HG02623 (cell line): ENCODE measurements around the gene ACADL.
"Not testable (repeated sequence)": the region's sequence is repeated elsewhere in the genome, so short reads cannot be mapped to it uniquely, and the experiment has no call there.

Source experiments
- ATAC-seq: cut with Tn5 transposase; IDR thresholded peaks from one replicate; pipeline ENCODE4 v1.9.1; 2021; ENCODE audit warnings: moderate library complexity; ENCODE audit not compliant: unreplicated experiment

Gene ACADL

GRCh38 chr2:210203147-210203546 lies 22.1 kb downstream of the ACADL start:
- ATAC-seq, result no peak

DNA sequence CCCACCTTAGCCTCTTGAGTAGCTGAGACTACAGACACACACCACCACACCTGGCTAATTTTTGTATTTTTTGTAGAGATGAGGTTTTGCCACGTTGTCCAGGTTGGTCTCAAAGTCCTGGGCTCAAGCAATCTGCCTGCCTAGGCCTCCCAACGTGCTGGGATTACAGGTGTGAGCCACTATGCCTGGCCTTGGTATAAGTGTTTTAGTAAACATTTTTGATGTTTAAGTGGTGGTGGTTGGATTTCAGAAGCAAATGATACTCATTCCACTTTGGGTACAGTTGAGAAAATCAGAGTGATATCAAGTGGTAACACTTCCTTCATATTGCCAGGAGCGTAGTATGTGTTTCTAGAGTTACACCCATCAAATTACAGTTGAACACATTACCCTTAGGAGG lies 25.4 kb downstream of the ACADL start:
- ATAC-seq, result no peak

DNA sequence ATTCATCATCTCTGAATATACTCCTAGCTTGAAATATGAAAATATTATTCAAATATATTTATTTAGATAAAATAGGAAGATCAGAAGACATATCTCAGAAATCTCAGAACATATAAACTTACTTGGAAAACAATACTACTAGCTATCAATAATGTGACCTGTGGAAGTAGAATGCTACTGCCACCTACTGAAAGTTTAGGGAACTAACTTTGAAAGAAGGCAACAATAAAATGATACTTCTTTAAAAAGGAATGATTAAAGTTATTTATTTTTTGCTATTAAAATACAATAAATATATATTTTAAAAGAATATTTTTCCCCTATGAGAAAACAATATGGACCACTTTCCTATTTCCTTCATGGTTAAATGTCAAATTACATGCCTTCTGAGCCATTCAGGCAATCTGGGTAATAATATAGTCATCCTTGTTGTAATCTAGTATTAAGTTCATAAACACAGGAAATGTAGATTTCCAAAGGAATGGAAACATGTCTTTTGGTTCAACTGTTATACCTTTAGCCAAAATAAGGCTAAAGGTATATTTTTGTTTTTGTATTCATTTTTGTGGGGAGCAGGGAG lies 26.0 kb downstream of the ACADL start:
- no peak for ATAC-seq

GRCh38 chr2:210198326-210198725 lies 26.9 kb downstream of the ACADL start:
- ATAC-seq, result no peak

GRCh38 chr2:210197720-210198119 lies 27.5 kb downstream of the ACADL start:
- ATAC-seq, result no peak

DNA sequence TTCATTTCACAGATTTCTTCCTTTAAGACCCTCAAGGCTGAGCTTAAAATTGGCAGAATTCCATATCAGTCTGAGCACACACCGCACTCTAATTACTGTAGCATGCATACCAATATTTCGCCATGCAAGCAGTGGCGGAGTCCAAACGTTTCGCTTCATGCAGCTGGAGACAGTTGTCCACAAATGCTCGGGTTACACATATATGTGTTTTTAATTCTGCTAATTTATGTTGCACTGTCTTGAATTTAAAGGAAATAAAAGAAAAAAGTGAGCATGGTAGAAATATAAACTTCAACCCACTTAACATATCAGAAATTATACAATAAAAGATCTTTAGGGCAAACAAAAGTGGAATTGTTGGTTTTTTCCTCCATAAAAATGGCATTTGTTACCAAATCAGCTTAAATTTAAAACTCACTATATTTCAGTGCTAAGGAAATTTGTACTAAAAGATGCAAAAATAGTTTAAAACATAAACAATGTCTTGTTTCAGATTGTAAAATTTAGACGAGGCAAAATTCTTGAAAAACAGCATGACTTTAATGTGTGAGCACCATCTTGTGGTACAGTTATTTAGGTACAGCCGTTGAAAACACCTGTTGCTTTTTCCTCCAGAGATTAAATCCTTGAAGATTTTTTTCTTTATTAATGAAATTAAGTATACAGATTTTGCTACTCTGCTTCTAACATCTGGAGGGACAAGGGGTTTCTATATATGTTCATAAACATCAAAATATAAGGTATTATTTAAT lies 30.0 kb downstream of the ACADL start:
- ATAC-seq, result no peak

GRCh38 chr2:210190345-210190744 lies 34.9 kb downstream of the ACADL start:
- ATAC-seq, result no peak

GRCh38 chr2:210189452-210190138 lies 35.7 kb downstream of the ACADL start:
- no peak for ATAC-seq

DNA sequence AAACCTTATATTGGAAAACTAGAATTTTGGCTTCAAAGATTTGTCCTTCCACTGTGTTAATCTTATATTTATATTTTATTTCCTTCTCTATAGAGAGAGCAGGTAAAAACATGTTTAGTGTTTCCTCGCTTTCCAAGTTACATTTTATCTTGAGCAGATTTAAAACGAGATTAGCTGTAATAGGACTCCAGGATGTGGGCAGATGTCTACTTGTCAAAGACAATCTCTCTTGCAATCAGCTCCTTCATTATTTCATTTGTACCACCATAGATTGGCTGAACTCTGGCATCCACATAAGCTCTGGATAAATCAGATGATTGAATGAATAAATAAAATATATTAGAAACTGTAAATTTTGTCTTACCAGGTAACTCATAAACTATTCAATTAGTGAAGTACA lies 36.5 kb downstream of the ACADL start:
- ATAC-seq, result no peak

DNA sequence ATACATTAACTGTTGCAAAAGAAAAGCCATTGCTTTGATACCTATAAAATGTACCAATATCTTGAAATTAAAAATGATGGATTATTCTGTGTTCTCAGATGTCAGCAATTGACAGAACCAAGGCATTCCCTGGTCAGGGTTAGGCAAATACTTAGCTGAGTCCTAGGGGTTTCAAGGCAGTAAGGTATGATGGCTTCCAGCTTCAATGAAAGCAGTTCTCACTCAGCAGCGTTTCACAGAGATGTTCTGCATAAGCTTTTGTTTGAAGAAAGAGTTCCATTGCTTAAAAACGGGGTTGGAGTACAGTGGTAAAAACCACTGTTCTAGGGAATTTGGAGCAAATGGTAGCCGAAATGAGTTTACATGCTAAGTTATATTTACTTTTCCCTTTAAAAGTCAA lies 37.1 kb downstream of the ACADL start:
- no peak for ATAC-seq

- ATAC-seq, result not testable (repeated sequence)
Observed at GRCh38 chr2:210183936-210184335, 41.3 kb downstream of the ACADL start.

DNA sequence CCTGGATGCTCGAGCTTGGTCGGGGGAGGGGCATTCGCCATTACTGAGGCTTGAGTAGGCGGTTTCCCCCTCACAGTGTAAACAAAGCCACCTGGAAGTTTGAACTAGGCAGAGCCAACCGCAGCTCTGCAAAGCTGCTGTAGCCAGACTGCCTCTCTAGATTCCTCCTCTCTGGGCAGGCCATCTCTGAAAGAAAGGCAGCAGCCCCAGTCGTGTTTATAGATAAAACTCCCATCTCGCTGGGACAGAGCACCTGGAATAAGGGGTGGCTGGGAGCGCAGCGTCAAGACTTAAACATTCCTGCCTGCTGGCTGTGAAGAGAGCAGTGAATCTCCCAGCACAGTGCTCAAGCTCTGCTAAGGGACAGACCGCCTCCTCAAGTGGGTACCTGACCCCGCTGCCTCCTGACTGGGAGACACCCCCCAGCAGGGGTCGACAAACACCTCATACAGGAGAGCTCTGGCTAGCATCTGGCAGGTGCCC lies 43.6 kb downstream of the ACADL start:
- not testable (repeated sequence) for ATAC-seq

- ATAC-seq, result not testable (repeated sequence)
Observed at GRCh38 chr2:210181033-210181605, 44.1 kb downstream of the ACADL start.

GRCh38 chr2:210180477-210180876 lies 44.8 kb downstream of the ACADL start:
- ATAC-seq, result no peak

DNA sequence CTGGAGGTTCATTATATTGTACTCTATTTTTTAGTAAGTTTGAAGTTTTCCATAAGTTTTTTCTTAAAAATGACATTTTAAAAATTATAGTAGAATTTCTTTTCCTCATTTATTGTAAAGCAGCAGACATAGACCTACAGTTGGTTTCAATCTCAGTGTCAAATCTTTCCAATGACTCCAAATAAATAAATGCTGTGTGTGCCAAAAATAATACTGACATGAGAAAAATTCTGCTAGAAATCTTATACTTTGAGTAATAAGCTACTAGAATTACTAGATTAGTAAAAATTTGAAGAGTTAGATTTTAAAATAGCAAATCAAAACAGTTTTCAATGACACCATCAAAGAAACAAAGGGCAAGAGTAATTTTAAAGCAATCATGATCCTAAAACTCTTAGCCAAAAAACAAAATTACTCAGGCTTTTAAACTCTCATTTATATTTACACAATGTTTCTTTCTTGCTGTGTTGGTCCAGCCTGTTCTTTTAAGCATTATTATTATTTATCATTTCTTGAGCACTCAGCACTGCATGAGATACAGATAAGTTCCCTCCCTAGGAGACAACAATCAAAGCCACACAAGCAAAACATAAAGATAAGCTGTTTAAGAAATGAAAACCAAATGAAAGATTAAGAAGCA lies 45.8 kb downstream of the ACADL start:
- ATAC-seq, result no peak

- no peak for ATAC-seq
Observed at GRCh38 chr2:210177769-210178168, 47.5 kb downstream of the ACADL start.

- ATAC-seq, result not testable (repeated sequence)
Observed at GRCh38 chr2:210177115-210177514, 48.1 kb downstream of the ACADL start.

GRCh38 chr2:210174086-210174485 lies 51.2 kb downstream of the ACADL start:
- no peak for ATAC-seq

- ATAC-seq, result no peak
Observed at GRCh38 chr2:210172219-210172575, 53.0 kb downstream of the ACADL start.

DNA sequence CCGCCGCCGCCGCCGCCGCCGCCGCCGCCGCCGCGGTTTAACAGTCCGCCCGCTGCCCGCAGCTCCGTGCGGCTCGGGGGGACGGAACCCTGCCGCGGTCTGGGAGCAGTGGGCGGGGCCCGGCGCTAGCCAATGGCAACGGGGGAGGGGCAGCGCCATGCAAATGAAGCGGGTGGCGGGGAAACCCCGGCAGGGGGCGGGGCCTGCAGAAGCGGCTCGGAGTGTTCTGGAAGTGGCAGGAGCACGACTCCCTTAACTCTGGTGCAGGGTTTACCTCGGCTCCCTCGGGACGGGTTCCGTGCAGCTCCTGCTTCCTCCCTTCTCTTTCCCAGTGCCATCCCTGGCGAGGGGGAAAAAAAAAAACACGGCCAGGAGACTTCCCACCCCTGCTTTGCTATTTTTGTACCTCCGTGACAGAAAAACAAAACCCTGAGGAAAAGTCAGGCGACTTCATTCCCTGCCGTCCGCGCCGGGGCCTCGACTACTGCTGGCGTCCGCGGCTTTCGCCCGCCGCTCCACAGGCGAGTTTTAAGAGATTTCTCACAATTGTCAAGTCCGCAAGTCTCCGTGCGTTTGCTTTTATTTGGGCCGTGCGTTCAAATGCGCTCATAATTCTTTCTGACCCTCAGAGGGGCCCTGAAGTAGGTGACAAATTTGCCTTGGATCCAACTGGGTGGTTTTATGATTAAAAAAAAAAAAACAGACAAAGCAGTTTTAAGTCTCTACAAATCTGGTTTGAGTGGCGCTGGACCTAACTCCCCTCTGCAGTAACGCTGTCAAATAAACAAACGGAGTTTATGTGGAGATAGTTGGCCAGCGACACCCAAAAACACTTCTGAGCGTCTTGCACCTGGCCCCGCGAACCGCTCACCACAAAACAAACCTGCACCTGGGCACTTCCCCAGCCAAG lies 53.7 kb downstream of the ACADL start, which contains the start of gene KANSL1L:
KANSL1L (minus strand) TSS at position 101 of the 910 bp plus-strand sequence. CDS start 16,827 bp downstream, outside the sequence.
- ATAC-seq, result peak; percentile 65
